ENCODE data around the gene DAGLB. TPM values are rescaled to one million over a fixed set of nuclear protein-coding genes. Genes with fewer than 3 reads are reported as not detected.
A peak's percentile ranks its signal among the peaks of the same experiment; 100 is the strongest.

The DAGLB gene
- total and polyA plus RNA-seq, 2 experiments from 2014 or later: 26.7 to 31.7 TPM

- H3K27ac ChIP-seq: peak overlapping the region; percentile 98
- peak; percentile 54 for DNase-seq
- H3K79me2 ChIP-seq (ENCODE audit: insufficient read depth): peaks cover 86% of the 10 kb centered on the region
- in situ Hi-C loops (cut with MboI): no loop called here
- no peak for TF ChIP-seq EZH2phosphoT487 (IDR thresholded peaks at IDR 0.05; ENCODE audit: insufficient read depth, low read depth)
- TF ChIP-seq EZH2 (IDR thresholded peaks at IDR 0.05; ENCODE audit: insufficient read depth, poor library complexity, severe bottlenecking): no peak
- H3K9me3 ChIP-seq (ENCODE audit: low read depth): no peaks in the 10 kb centered on the region
- peak overlapping the region; percentile 100 for H3K9ac ChIP-seq
- WGBS, 2 experiments (ENCODE audit: low coverage in 1 of 2, low lambda C conversion rate in 2 of 2, missing lambda C conversion rate in 2 of 2): 7 to 8% methylated on average over 5 of the region's 5 CpGs
- peaks cover 49% of the 10 kb centered on the region; the same call in 1 of the 2 replicates for H4K20me1 ChIP-seq (ENCODE audit: insufficient read depth)
- H3K27me3 ChIP-seq (replicated peaks; ENCODE audit: insufficient read depth): no peaks in the 10 kb centered on the region
- H3K9me2 ChIP-seq (ENCODE audit: insufficient read depth): no peaks in the 10 kb centered on the region
- H3K36me3 ChIP-seq (ENCODE audit: low read depth): peaks cover 15% of the 10 kb centered on the region; the same call in 1 of the 2 replicates
- peaks cover 57% of the 10 kb centered on the region for H3F3A ChIP-seq (ENCODE audit: insufficient read depth)
- H3K4me1 ChIP-seq (ENCODE audit: insufficient read depth): peaks cover 56% of the 10 kb centered on the region
- H2AFZ ChIP-seq: no peak overlapping the region
- peak overlapping the region; percentile 91 for H3K4me2 ChIP-seq (ENCODE audit: unreplicated experiment)
- H3K4me3 ChIP-seq: peak overlapping the region; percentile 90
Measured at GRCh38 chr7:6480323-6480660, 32.5 kb upstream of the DAGLB start.

- Histone ChIP-seq H3K79me2 (ENCODE audit: insufficient read depth) (peaks cover 98% of the 10 kb centered on the region), H3F3A (ENCODE audit: insufficient read depth) (peaks cover 50% of the 10 kb centered on the region), H3K27ac (peak overlapping the region; percentile 98), H3K4me2 (ENCODE audit: unreplicated experiment) (peak overlapping the region; percentile 91), H2AFZ (no peak overlapping the region), H3K36me3 (ENCODE audit: low read depth) (peaks cover 25% of the 10 kb centered on the region), H3K9me3 (ENCODE audit: low read depth) (no peaks in the 10 kb centered on the region), H3K9me2 (ENCODE audit: insufficient read depth) (no peaks in the 10 kb centered on the region), H4K20me1 (ENCODE audit: insufficient read depth) (peaks cover 60% of the 10 kb centered on the region; the same call in 1 of the 2 replicates), H3K4me3 (0 out of 2 replicates have a peak overlapping the region, but pooled peaks have one; percentile 90), H3K4me1 (ENCODE audit: insufficient read depth) (peaks cover 51% of the 10 kb centered on the region), H3K27me3 (replicated peaks; ENCODE audit: insufficient read depth) (no peaks in the 10 kb centered on the region), H3K9ac (0 out of 2 replicates have a peak overlapping the region, but pooled peaks have one; percentile 100)
- in situ Hi-C loops (cut with MboI): no loop called here
- DNase-seq: no peak
- TF ChIP-seq EZH2phosphoT487 (IDR thresholded peaks at IDR 0.05; ENCODE audit: insufficient read depth, low read depth) (no peak), EZH2 (IDR thresholded peaks at IDR 0.05; ENCODE audit: insufficient read depth, poor library complexity, severe bottlenecking) (no peak)
- WGBS, 2 experiments (ENCODE audit: low coverage in 1 of 2, low lambda C conversion rate in 2 of 2, missing lambda C conversion rate in 2 of 2): 65% methylated on average over 8 of the region's 8 CpGs
Measured at GRCh38 chr7:6479067-6479466, 31.3 kb upstream of the DAGLB start.

- Histone ChIP-seq H3K4me1 (ENCODE audit: insufficient read depth) (peaks cover 51% of the 10 kb centered on the region), H3K9ac (no peak overlapping the region), H3K4me2 (ENCODE audit: unreplicated experiment) (no peak overlapping the region), H3F3A (ENCODE audit: insufficient read depth) (peaks cover 50% of the 10 kb centered on the region), H3K9me2 (ENCODE audit: insufficient read depth) (no peaks in the 10 kb centered on the region), H3K27ac (no peak overlapping the region), H3K4me3 (no peak overlapping the region), H3K36me3 (ENCODE audit: low read depth) (peaks cover 33% of the 10 kb centered on the region), H4K20me1 (ENCODE audit: insufficient read depth) (peaks cover 66% of the 10 kb centered on the region; the same call in 1 of the 2 replicates), H2AFZ (no peak overlapping the region), H3K9me3 (ENCODE audit: low read depth) (no peaks in the 10 kb centered on the region), H3K27me3 (replicated peaks; ENCODE audit: insufficient read depth) (no peaks in the 10 kb centered on the region), H3K79me2 (ENCODE audit: insufficient read depth) (peaks cover 100% of the 10 kb centered on the region)
- DNase-seq: no peak
- in situ Hi-C loops (cut with MboI): no loop called here
- TF ChIP-seq EZH2phosphoT487 (IDR thresholded peaks at IDR 0.05; ENCODE audit: insufficient read depth, low read depth): no peak
- TF ChIP-seq EZH2 (IDR thresholded peaks at IDR 0.05; ENCODE audit: insufficient read depth, poor library complexity, severe bottlenecking): no peak
- 90 to 96% methylated on average over 7 of the region's 7 CpGs for WGBS, 2 experiments (ENCODE audit: low coverage in 1 of 2, low lambda C conversion rate in 2 of 2, missing lambda C conversion rate in 2 of 2)
Measured at GRCh38 chr7:6478186-6478585, 30.4 kb upstream of the DAGLB start.

DNA sequence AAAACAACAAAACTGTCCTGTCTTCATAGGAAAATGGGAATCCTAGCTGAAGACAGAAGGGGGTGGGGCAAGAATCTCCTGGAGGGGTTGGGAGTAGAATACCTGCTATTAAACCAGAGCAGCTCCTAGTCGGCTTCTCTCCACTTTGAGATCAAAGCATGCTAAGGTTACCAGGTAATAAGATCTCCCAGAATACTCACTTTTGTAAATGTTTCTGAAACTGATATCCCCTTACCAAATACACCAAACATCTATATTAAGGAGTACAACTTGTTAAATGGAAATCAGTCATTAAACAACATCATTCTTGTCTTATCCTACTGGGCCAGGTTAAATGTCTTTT, 29.5 kb upstream of the DAGLB start:
- Histone ChIP-seq H3K4me1 (ENCODE audit: insufficient read depth) (peaks cover 50% of the 10 kb centered on the region), H3K4me2 (ENCODE audit: unreplicated experiment) (peak overlapping the region; percentile 19), H3K27me3 (replicated peaks; ENCODE audit: insufficient read depth) (no peaks in the 10 kb centered on the region), H3K9me3 (ENCODE audit: low read depth) (no peaks in the 10 kb centered on the region), H2AFZ (no peak overlapping the region), H3F3A (ENCODE audit: insufficient read depth) (peaks cover 48% of the 10 kb centered on the region), H3K27ac (peak overlapping the region; percentile 31), H3K36me3 (ENCODE audit: low read depth) (peaks cover 40% of the 10 kb centered on the region), H4K20me1 (ENCODE audit: insufficient read depth) (peaks cover 64% of the 10 kb centered on the region; the same call in 1 of the 2 replicates), H3K9ac (no peak overlapping the region; the same call in 1 of the 2 replicates), H3K79me2 (ENCODE audit: insufficient read depth) (peaks cover 100% of the 10 kb centered on the region), H3K9me2 (ENCODE audit: insufficient read depth) (no peaks in the 10 kb centered on the region), H3K4me3 (no peak overlapping the region)
- WGBS, 2 experiments (ENCODE audit: low coverage in 1 of 2, low lambda C conversion rate in 2 of 2, missing lambda C conversion rate in 2 of 2): 94 to 100% methylated on average over 1 of the region's 1 CpG
- in situ Hi-C loops (cut with MboI): no loop called here
- no peak for TF ChIP-seq EZH2 (IDR thresholded peaks at IDR 0.05; ENCODE audit: insufficient read depth, poor library complexity, severe bottlenecking)
- no peak for TF ChIP-seq EZH2phosphoT487 (IDR thresholded peaks at IDR 0.05; ENCODE audit: insufficient read depth, low read depth)
- no peak for DNase-seq

Measured in GM23248 (cell line).